Naive thymus-derived CD4-positive, alpha-beta T cell (primary cell): ENCODE data around the gene CAMK1D. TPM values are rescaled to one million over a fixed set of nuclear protein-coding genes. Genes with fewer than 3 reads are reported as not detected.

ENCODE experiments used
- ATAC-seq: fragments of 150-1000 bp; cut with Tn5 transposase; 2 replicates; pipeline ENCODE4 v1.10.0; 2021; ENCODE audit warnings: mild to moderate bottlenecking, moderate library complexity
- CTCF ChIA-PET: fragments of 350-600 bp; sonication (Branson Sonifier 250); formaldehyde crosslinking; loops from one replicate; lab custom pipeline; 2021; ENCODE audit warnings: antibody characterized with exemption; lab: Charles Lee
- POLR2A ChIA-PET: fragments of 350-600 bp; sonication (Branson Sonifier 250); formaldehyde crosslinking; loops from one replicate; lab custom pipeline; 2021; ENCODE audit warnings: antibody characterized with exemption, inconsistent platforms; lab: Charles Lee
- DNase-seq, 9 donors: peaks; one replicate each; pipeline versions ENCODE4 v3.0.0 to v3.0.0-alpha.2; 2020 to 2022; ENCODE audit warnings: mixed read lengths in 1 of 9
- H3K27ac ChIP-seq: one replicate; pipeline ENCODE4 v1.7.0; 2013; ENCODE audit warnings: mild to moderate bottlenecking, low read depth, low read length, moderate library complexity
- H3K27me3 ChIP-seq, 2 donors: one replicate each; pipeline ENCODE4 v1.7.0; 2013; ENCODE audit warnings: low read length in 2 of 2, mild to moderate bottlenecking in 2 of 2, moderate library complexity in 2 of 2; ENCODE audit not compliant: control insufficient read depth in 2 of 2, insufficient read depth in 2 of 2
- H3K36me3 ChIP-seq, 3 experiments: 1 replicate in 2 of 3; 2 replicates in 1 of 3; pipeline ENCODE4 v1.7.0; 2013; ENCODE audit warnings: low read length in 3 of 3, mild to moderate bottlenecking in 3 of 3, moderate library complexity in 1 of 3; ENCODE audit not compliant: insufficient read depth in 3 of 3, control insufficient read depth in 2 of 3
- H3K4me1 ChIP-seq, 2 donors: one replicate each; pipeline ENCODE4 v1.7.0; 2013; ENCODE audit warnings: low read length in 2 of 2, mild to moderate bottlenecking in 2 of 2, moderate library complexity in 1 of 2; ENCODE audit not compliant: control insufficient read depth in 2 of 2, insufficient read depth in 2 of 2
- H3K4me3 ChIP-seq: 2 replicates; pipeline ENCODE4 v1.7.0; 2013; ENCODE audit warnings: mild to moderate bottlenecking, low read length
- H3K9me3 ChIP-seq, 3 experiments: 1 replicate in 2 of 3; 2 replicates in 1 of 3; pipeline ENCODE4 v1.7.0; 2013; ENCODE audit warnings: low read length in 3 of 3; ENCODE audit not compliant: control insufficient read depth in 2 of 3
- H3K27ac Mint-ChIP-seq, 9 donors: one replicate each; pipeline ENCODE4 v1.8.0; 2020 to 2022; ENCODE audit warnings: mixed read lengths in 9 of 9, mild to moderate bottlenecking in 8 of 9, moderate library complexity in 5 of 9, inconsistent platforms in 2 of 9
- H3K27me3 Mint-ChIP-seq, 5 donors: one replicate each; pipeline ENCODE4 v1.8.0; 2021 to 2022; ENCODE audit warnings: mixed read lengths in 5 of 5, mild to moderate bottlenecking in 1 of 5
- H3K36me3 Mint-ChIP-seq, 5 donors: one replicate each; pipeline ENCODE4 v1.8.0; 2020 to 2022; ENCODE audit warnings: mixed read lengths in 5 of 5, mild to moderate bottlenecking in 3 of 5, inconsistent platforms in 1 of 5
- H3K4me1 Mint-ChIP-seq, 7 donors: one replicate each; pipeline ENCODE4 v1.8.0; 2020 to 2022; ENCODE audit warnings: mixed read lengths in 7 of 7, mild to moderate bottlenecking in 3 of 7, inconsistent platforms in 1 of 7
- H3K4me3 Mint-ChIP-seq, 10 donors: one replicate each; pipeline ENCODE4 v1.8.0; 2020 to 2022; ENCODE audit warnings: mild to moderate bottlenecking in 10 of 10, mixed read lengths in 10 of 10, moderate library complexity in 6 of 10, inconsistent platforms in 2 of 10
- H3K9me3 Mint-ChIP-seq, 11 donors: one replicate each; pipeline ENCODE4 v1.8.0; 2020 to 2022; ENCODE audit warnings: mixed read lengths in 11 of 11, mild to moderate bottlenecking in 4 of 11, inconsistent platforms in 1 of 11, moderate library complexity in 1 of 11
- intact Hi-C, 2 donors: fragments of 100-400 bp; cut with micrococcal nuclease; formaldehyde crosslinking; loops; one replicate each; pipeline ENCODE4 v1.15.1; 2023
- polyA plus RNA-seq, 2 donors: library from polyadenylated mRNA; unstranded; fragments of 300-500 nt; fragmentation: Illumina TruSeq; gene quantifications; one replicate each; pipeline ENCODE4 v1.2.3, GENCODE V29; 2021
- total RNA-seq, 6 experiments: library from RNA in 5 of 6; stranded (reverse) in 5 of 6; gene quantifications; 1 replicate in 5 of 6; 2 replicates in 1 of 6; pipeline ENCODE4 v1.2.3 and lab custom pipeline; 2021 to 2026

Gene CAMK1D
- total and polyA plus RNA-seq, 7 experiments from 2014 or later = 12.5 to 43.2 (median 18.6) TPM

- Mint-ChIP-seq H3K9me3 (peaks cover 0 to 1% (median 0%) of the 10 kb centered on the region in 11 donors), H3K27ac (no peak overlapping the region), H3K4me1 (peaks cover 12 to 39% (median 30%) of the 10 kb centered on the region in 7 donors), H3K27me3 (peaks cover 0 to 2% (median 0%) of the 10 kb centered on the region in 5 donors), H3K4me3 (no peak overlapping the region), H3K36me3 (peaks cover 0 to 16% (median 5%) of the 10 kb centered on the region in 5 donors)
- no peak for DNase-seq
- CTCF ChIA-PET = interaction anchor here (0.6 to 0.7 kb wide), 2 partner anchors 44 to 363 kb away, joined by 3 read pairs; no protein-coding TSS in a partner anchor
- Histone ChIP-seq H3K4me1 (no peaks in the 10 kb centered on the region), H3K9me3 (no peaks in the 10 kb centered on the region), H3K36me3 (no peaks in the 10 kb centered on the region), H3K27ac (no peak overlapping the region), H3K4me3 (no peak overlapping the region), H3K27me3 (no peaks in the 10 kb centered on the region)
- intact Hi-C loops = loop anchor here in 1 of 2 donors (1.0 kb wide), 1 partner anchor 17 kb away; no protein-coding TSS in a partner anchor
- no peak for ATAC-seq
- POLR2A ChIA-PET = no interaction called here
Observed at GRCh38 chr10:12625393-12626023, 276.2 kb downstream of the CAMK1D start.

DNA sequence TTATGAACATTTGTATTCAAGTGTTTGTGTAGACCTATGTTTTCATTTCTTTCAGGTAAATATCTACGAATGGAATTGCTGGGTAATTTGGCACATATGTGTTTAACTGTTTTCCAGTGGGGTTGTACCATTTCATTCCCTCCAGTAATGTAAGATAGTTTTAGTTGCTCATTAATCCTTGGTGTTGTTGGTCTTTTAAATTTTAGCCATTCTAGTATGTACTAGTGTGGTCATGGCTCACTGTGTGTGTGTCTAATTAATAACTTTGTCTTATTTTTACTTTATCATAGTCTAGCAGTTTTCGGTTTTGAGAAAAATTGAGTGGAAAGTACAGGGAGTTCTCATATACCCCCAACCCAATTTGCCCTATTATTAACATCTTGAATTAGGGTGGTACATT, 278.8 kb downstream of the CAMK1D start:
- Histone ChIP-seq H3K4me3 (no peak overlapping the region), H3K4me1 (no peaks in the 10 kb centered on the region), H3K9me3 (no peaks in the 10 kb centered on the region), H3K36me3 (no peaks in the 10 kb centered on the region), H3K27ac (no peak overlapping the region), H3K27me3 (no peaks in the 10 kb centered on the region)
- ChIA-PET POLR2A (no interaction called here), CTCF (interaction anchor here (0.8 kb wide), 1 partner anchor 18 kb away, joined by 3 read pairs; no protein-coding TSS in a partner anchor)
- no peaks in the 10 kb centered on the region for H3K27me3 Mint-ChIP-seq
- H3K27ac Mint-ChIP-seq = no peak overlapping the region
- H3K36me3 Mint-ChIP-seq = peaks cover 0 to 18% (median 5%) of the 10 kb centered on the region in 5 donors
- H3K9me3 Mint-ChIP-seq = no peaks in the 10 kb centered on the region
- no peak overlapping the region for H3K4me3 Mint-ChIP-seq
- ATAC-seq (no peak), DNase-seq (no peak)
- peaks cover 15 to 39% (median 31%) of the 10 kb centered on the region in 7 donors for H3K4me1 Mint-ChIP-seq
- intact Hi-C loops = no loop called here

DNA sequence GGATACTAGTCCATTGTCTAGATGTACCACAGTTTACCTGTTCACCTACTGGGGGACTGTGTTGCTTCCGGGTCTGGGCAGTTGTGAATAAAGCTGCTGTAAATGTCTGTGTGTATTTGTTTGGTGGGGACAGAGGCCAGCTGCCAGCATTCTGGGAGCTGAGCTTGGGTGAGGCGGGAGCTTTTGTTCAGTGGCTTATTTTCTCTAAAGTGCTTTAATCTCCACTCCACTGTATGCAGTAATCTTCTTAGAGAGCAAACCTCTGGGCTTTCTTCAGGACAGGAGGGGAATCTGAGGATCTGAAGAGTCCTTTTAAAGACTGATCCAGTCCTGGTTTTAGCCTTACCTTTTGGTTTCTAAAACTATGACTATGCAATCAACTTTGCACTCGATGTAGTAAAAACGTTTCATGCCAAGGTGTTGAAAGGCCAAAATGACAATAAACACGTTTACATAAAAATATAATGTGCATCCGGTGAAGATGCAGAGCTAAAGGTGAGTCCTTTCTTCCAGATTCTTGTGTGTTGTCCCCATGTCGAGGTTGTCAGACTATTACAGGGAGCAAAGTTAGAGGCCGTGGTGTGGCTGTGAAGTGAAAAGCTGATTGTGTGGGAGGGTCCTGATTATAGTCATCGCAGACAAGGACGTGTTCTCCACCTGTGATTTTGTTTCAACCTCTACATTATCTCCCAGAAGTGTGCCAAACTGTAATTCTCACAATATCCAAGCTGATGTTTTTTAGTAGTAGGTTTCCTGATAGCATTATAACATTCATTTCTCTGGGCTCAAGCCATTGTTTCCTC, 279.8 kb downstream of the CAMK1D start:
- Mint-ChIP-seq H3K36me3 (peaks cover 0 to 17% (median 4%) of the 10 kb centered on the region in 5 donors), H3K27me3 (no peaks in the 10 kb centered on the region), H3K27ac (peak overlapping the region in 6 of 9 donors; percentile 16 to 71 (median 53)), H3K4me3 (peak overlapping the region in 1 of 10 donors; percentile 39), H3K4me1 (peaks cover 19 to 44% (median 34%) of the 10 kb centered on the region in 7 donors), H3K9me3 (no peaks in the 10 kb centered on the region)
- ChIA-PET POLR2A (interaction anchor here (1.1 kb wide), 1 partner anchor 10 kb away, joined by 3 read pairs; no protein-coding TSS in a partner anchor), CTCF (no interaction called here)
- Histone ChIP-seq H3K27me3 (no peaks in the 10 kb centered on the region), H3K27ac (no peak overlapping the region), H3K4me3 (no peak overlapping the region), H3K36me3 (no peaks in the 10 kb centered on the region), H3K4me1 (no peaks in the 10 kb centered on the region), H3K9me3 (no peaks in the 10 kb centered on the region)
- intact Hi-C loops = no loop called here
- ATAC-seq (no peak), DNase-seq (no peak)

GRCh38 chr10:12629767-12630165, 280.4 kb downstream of the CAMK1D start:
- Histone ChIP-seq H3K9me3 (no peaks in the 10 kb centered on the region), H3K27ac (no peak overlapping the region), H3K36me3 (no peaks in the 10 kb centered on the region), H3K27me3 (no peaks in the 10 kb centered on the region), H3K4me3 (no peak overlapping the region), H3K4me1 (peaks cover 0 to 2% of the 10 kb centered on the region in 2 donors)
- peak overlapping the region in 2 of 9 donors; percentile 41 to 65 for H3K27ac Mint-ChIP-seq
- no peaks in the 10 kb centered on the region for H3K9me3 Mint-ChIP-seq
- H3K4me1 Mint-ChIP-seq = peaks cover 24 to 50% (median 37%) of the 10 kb centered on the region in 7 donors
- no peak for DNase-seq
- intact Hi-C loops = no loop called here
- peaks cover 0 to 11% (median 2%) of the 10 kb centered on the region in 5 donors for H3K36me3 Mint-ChIP-seq
- no peaks in the 10 kb centered on the region for H3K27me3 Mint-ChIP-seq
- H3K4me3 Mint-ChIP-seq = no peak overlapping the region
- ChIA-PET POLR2A (interaction anchor here (1.1 kb wide), 1 partner anchor 11 kb away, joined by 3 read pairs; no protein-coding TSS in a partner anchor), CTCF (no interaction called here)
- ATAC-seq = no peak

- Histone ChIP-seq H3K27me3 (no peaks in the 10 kb centered on the region), H3K36me3 (no peaks in the 10 kb centered on the region), H3K4me3 (no peak overlapping the region), H3K9me3 (no peaks in the 10 kb centered on the region), H3K27ac (no peak overlapping the region), H3K4me1 (peaks cover 0 to 4% of the 10 kb centered on the region in 2 donors)
- H3K4me1 Mint-ChIP-seq = peaks cover 35 to 59% (median 48%) of the 10 kb centered on the region in 7 donors
- no peak overlapping the region for H3K27ac Mint-ChIP-seq
- ChIA-PET POLR2A (no interaction called here), CTCF (no interaction called here)
- H3K4me3 Mint-ChIP-seq = no peak overlapping the region
- DNase-seq = no peak
- H3K9me3 Mint-ChIP-seq = no peaks in the 10 kb centered on the region
- no peak for ATAC-seq
- H3K36me3 Mint-ChIP-seq = peaks cover 0 to 11% (median 0%) of the 10 kb centered on the region in 5 donors
- intact Hi-C loops = no loop called here
- no peaks in the 10 kb centered on the region for H3K27me3 Mint-ChIP-seq
Observed at GRCh38 chr10:12631216-12631615, 281.9 kb downstream of the CAMK1D start.

DNA sequence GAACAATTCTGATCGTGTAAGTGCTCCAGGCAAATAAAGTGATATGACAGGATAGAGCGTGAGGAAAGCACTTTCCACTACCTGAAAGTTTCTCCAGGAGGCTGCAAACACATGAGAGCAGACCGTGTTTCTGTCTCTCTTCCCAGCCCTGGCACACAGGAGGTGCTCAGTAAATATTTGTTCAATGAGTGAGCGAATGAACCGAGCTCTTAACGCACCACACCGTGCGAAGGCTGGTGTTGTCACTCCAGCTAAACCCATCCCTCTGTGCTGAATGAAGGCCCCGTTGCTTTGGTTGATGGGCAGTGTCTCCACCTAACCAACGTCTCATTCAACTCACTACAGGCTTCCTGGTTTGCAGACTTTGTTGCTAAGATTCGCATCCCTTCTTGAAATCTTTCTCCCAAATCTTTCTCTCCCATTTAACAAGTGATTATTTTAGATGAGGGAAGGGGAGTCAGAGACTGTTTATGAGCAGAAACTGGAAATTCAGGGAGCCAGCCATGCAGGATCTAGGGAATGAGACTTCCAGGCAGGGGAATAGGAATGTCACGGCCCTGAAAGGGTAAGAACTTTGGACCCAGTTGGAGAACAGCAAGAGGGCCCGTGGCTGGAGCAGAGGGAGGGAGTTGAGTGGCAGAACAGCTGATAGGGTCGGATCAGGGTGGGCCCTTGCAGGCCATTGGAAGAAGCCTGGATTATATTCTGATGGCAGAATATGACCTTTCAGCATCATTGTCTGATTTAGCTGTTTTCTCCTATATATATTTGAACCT, 282.6 kb downstream of the CAMK1D start:
- Histone ChIP-seq H3K9me3 (no peaks in the 10 kb centered on the region), H3K27ac (no peak overlapping the region), H3K4me1 (peaks cover 0 to 5% of the 10 kb centered on the region in 2 donors), H3K36me3 (no peaks in the 10 kb centered on the region), H3K4me3 (no peak overlapping the region), H3K27me3 (no peaks in the 10 kb centered on the region)
- DNase-seq (no peak), ATAC-seq (no peak)
- H3K4me1 Mint-ChIP-seq = peaks cover 35 to 66% (median 48%) of the 10 kb centered on the region in 7 donors
- ChIA-PET CTCF (no interaction called here), POLR2A (no interaction called here)
- peaks cover 0 to 11% (median 0%) of the 10 kb centered on the region in 5 donors for H3K36me3 Mint-ChIP-seq
- H3K9me3 Mint-ChIP-seq = no peaks in the 10 kb centered on the region
- H3K27me3 Mint-ChIP-seq = no peaks in the 10 kb centered on the region
- peak overlapping the region in 5 of 9 donors; percentile 25 to 51 (median 42) for H3K27ac Mint-ChIP-seq
- no peak overlapping the region for H3K4me3 Mint-ChIP-seq
- intact Hi-C loops = no loop called here
